Measurements from ENCODE around the gene GLMP. TPM values are rescaled to one million over a fixed set of nuclear protein-coding genes. Genes with fewer than 3 reads are reported as not detected.

The GLMP gene
- total RNA-seq, 1 experiment from 2014 or later, result 60.3 TPM

GRCh38 chr1:156270314-156270713 is 25.2 kb downstream of the GLMP start (continued):
- TF ChIP-seq, protein P1, sequence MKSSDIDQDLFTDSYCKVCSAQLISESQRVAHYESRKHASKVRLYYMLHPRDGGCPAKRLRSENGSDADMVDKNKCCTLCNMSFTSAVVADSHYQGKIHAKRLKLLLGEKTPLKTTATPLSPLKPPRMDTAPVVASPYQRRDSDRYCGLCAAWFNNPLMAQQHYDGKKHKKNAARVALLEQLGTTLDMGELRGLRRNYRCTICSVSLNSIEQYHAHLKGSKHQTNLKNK (CRISPR knock-in tag; IDR thresholded peaks at IDR 0.05), result no peak
- TF ChIP-seq ZBTB21 (CRISPR knock-in tag; IDR thresholded peaks at IDR 0.05; ENCODE audit: borderline replicate concordance) (no peak), ZNF263 (CRISPR knock-in tag; IDR thresholded peaks at IDR 0.05; ENCODE audit: low read depth) (no peak), AR (CRISPR knock-in tag; IDR thresholded peaks at IDR 0.05) (no peak)

- no peak for ATAC-seq
- Mint-ChIP-seq H3K9me3 (no peaks in the 10 kb centered on the region), H3K27ac (no peak overlapping the region), H3K36me3 (peaks cover 75% of the 10 kb centered on the region), H3K27me3 (ENCODE audit: low read depth) (no peaks in the 10 kb centered on the region), H3K4me3 (no peak overlapping the region), H3K4me1 (no peaks in the 10 kb centered on the region)
- ChIA-PET CTCF (interaction anchor here (1.0 to 1.5 kb wide), 2 partner anchors 14 to 43 kb away, joined by 3 to 5 read pairs; partner anchors contain the start of gene SMG5), POLR2A (no interaction called here)
- TF ChIP-seq SOX15 (CRISPR knock-in tag; IDR thresholded peaks at IDR 0.05), result no peak
- TF ChIP-seq, protein P2, sequence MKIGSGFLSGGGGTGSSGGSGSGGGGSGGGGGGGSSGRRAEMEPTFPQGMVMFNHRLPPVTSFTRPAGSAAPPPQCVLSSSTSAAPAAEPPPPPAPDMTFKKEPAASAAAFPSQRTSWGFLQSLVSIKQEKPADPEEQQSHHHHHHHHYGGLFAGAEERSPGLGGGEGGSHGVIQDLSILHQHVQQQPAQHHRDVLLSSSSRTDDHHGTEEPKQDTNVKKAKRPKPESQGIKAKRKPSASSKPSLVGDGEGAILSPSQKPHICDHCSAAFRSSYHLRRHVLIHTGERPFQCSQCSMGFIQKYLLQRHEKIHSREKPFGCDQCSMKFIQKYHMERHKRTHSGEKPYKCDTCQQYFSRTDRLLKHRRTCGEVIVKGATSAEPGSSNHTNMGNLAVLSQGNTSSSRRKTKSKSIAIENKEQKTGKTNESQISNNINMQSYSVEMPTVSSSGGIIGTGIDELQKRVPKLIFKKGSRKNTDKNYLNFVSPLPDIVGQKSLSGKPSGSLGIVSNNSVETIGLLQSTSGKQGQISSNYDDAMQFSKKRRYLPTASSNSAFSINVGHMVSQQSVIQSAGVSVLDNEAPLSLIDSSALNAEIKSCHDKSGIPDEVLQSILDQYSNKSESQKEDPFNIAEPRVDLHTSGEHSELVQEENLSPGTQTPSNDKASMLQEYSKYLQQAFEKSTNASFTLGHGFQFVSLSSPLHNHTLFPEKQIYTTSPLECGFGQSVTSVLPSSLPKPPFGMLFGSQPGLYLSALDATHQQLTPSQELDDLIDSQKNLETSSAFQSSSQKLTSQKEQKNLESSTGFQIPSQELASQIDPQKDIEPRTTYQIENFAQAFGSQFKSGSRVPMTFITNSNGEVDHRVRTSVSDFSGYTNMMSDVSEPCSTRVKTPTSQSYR (CRISPR knock-in tag; IDR thresholded peaks at IDR 0.05), result no peak
- TF ChIP-seq TEAD1 (CRISPR knock-in tag; IDR thresholded peaks at IDR 0.05), result no peak
- no peak for TF ChIP-seq E2F4 (CRISPR knock-in tag; IDR thresholded peaks at IDR 0.05; ENCODE audit: borderline replicate concordance, low read depth)
- no peak for TF ChIP-seq JAZF1 (CRISPR knock-in tag; IDR thresholded peaks at IDR 0.05)
- TF ChIP-seq ARID4B (CRISPR knock-in tag; IDR thresholded peaks at IDR 0.05; ENCODE audit: borderline replicate concordance), result no peak
- TF ChIP-seq ETV6 (CRISPR knock-in tag; IDR thresholded peaks at IDR 0.05), result no peak
- no peak for TF ChIP-seq GRHL2 (CRISPR knock-in tag; IDR thresholded peaks at IDR 0.05; ENCODE audit: insufficient replicate concordance, severe bottlenecking)
- DNase-seq (ENCODE audit: low spot score), result no peak
These were observed 27.1 kb downstream of the GLMP start for GRCh38 chr1:156268336-156268735.
